Chondrocyte (in vitro differentiated cells): Measurements from ENCODE around the gene PNPLA2. TPM values are rescaled to one million over a fixed set of nuclear protein-coding genes. Genes with fewer than 3 reads are reported as not detected.

Experiments used
- DNase-seq: peaks from one replicate; pipeline ENCODE4 v3.0.0; 2021; ENCODE audit warnings: mixed read lengths, low spot score
- H3K27ac Mint-ChIP-seq: one replicate; pipeline ENCODE4 v1.8.0; 2021; ENCODE audit warnings: mild to moderate bottlenecking, moderate library complexity, mixed read lengths; ENCODE audit not compliant: unreplicated experiment
- H3K27me3 Mint-ChIP-seq: 2 replicates; pipeline ENCODE4 v1.8.0; 2021; ENCODE audit warnings: low read depth, mixed read lengths
- H3K36me3 Mint-ChIP-seq: 2 replicates; pipeline ENCODE4 v1.8.0; 2021; ENCODE audit warnings: low read depth, mixed read lengths
- H3K4me1 Mint-ChIP-seq: 2 replicates; pipeline ENCODE4 v1.8.0; 2021; ENCODE audit warnings: low read depth, mild to moderate bottlenecking, mixed read lengths
- H3K4me3 Mint-ChIP-seq: one replicate; pipeline ENCODE4 v1.8.0; 2021; ENCODE audit warnings: mild to moderate bottlenecking, moderate library complexity, mixed read lengths; ENCODE audit not compliant: unreplicated experiment
- H3K9me3 Mint-ChIP-seq: 2 replicates; pipeline ENCODE4 v1.8.0; 2021; ENCODE audit warnings: low read depth, mixed read lengths
- CTCF ChIP-seq: fragments of 200-600 bp; sonication (generic); IDR thresholded peaks from 2 replicates; pipeline ENCODE4 v1.5.0; 2021; ENCODE audit warnings: antibody characterized with exemption, mild to moderate bottlenecking, moderate library complexity
- total RNA-seq: library from RNA; stranded (reverse); gene quantifications from 3 replicates; pipeline ENCODE4 v1.2.1, GENCODE V29; 2021

The PNPLA2 gene
- total RNA-seq, 1 donor from 2014 or later = 56.0 TPM

GRCh38 chr11:863910-864827 is 45.5 kb downstream of the PNPLA2 start:
- TF ChIP-seq CTCF = no peak
- H3K4me1 Mint-ChIP-seq = peaks cover 5% of the 10 kb centered on the region
- H3K4me3 Mint-ChIP-seq = no peak overlapping the region

GRCh38 chr11:864898-865297 is 46.2 kb downstream of the PNPLA2 start:
- Mint-ChIP-seq H3K4me1 (no peaks in the 10 kb centered on the region), H3K4me3 (no peak overlapping the region), H3K9me3 (no peaks in the 10 kb centered on the region), H3K36me3 (no peaks in the 10 kb centered on the region), H3K27ac (no peak overlapping the region), H3K27me3 (no peaks in the 10 kb centered on the region)
- no peak for DNase-seq
- TF ChIP-seq CTCF = no peak

More at GRCh38 chr11:863910-864827, 45.5 kb downstream of the PNPLA2 start:
- Mint-ChIP-seq H3K27me3 (no peaks in the 10 kb centered on the region), H3K27ac (no peak overlapping the region), H3K9me3 (no peaks in the 10 kb centered on the region), H3K36me3 (no peaks in the 10 kb centered on the region)
- DNase-seq = no peak

- Mint-ChIP-seq H3K4me1 (no peaks in the 10 kb centered on the region), H3K27ac (no peak overlapping the region), H3K4me3 (no peak overlapping the region), H3K27me3 (no peaks in the 10 kb centered on the region), H3K36me3 (no peaks in the 10 kb centered on the region), H3K9me3 (no peaks in the 10 kb centered on the region)
- no peak for TF ChIP-seq CTCF
- no peak for DNase-seq
Observed at GRCh38 chr11:865462-866430, 47.0 kb downstream of the PNPLA2 start.

GRCh38 chr11:866481-866880 is 47.8 kb downstream of the PNPLA2 start:
- Mint-ChIP-seq H3K27me3 (no peaks in the 10 kb centered on the region), H3K9me3 (no peaks in the 10 kb centered on the region), H3K4me1 (no peaks in the 10 kb centered on the region), H3K36me3 (no peaks in the 10 kb centered on the region), H3K4me3 (no peak overlapping the region), H3K27ac (no peak overlapping the region)
- no peak for TF ChIP-seq CTCF
- no peak for DNase-seq

- Mint-ChIP-seq H3K27ac (no peak overlapping the region), H3K9me3 (no peaks in the 10 kb centered on the region), H3K27me3 (no peaks in the 10 kb centered on the region), H3K4me3 (no peak overlapping the region), H3K4me1 (peaks cover 4% of the 10 kb centered on the region), H3K36me3 (no peaks in the 10 kb centered on the region)
- TF ChIP-seq CTCF = no peak
- no peak for DNase-seq
Observed at GRCh38 chr11:867856-868358, 49.2 kb downstream of the PNPLA2 start.
